A673 (cell line): ENCODE data around the gene ADAMTS6.

Experiments
- CTCF ChIP-seq: fragments of 300-800, 200-600 bp; sonication (generic); conservative IDR thresholded peaks from 2 replicates; pipeline ENCODE4 v1.5.1; 2017; ENCODE audit warnings: low read depth, mild to moderate bottlenecking, antibody characterized with exemption, low read length, moderate library complexity, mixed read lengths
- EZH2 ChIP-seq: fragments of 200-600 bp; sonication (generic); IDR thresholded peaks from 2 replicates; pipeline ENCODE4 v1.6.1; 2017; ENCODE audit warnings: borderline replicate concordance, low read depth, mild to moderate bottlenecking, mixed read lengths, antibody characterized with exemption, low read length; ENCODE audit not compliant: poor library complexity, severe bottlenecking

- TF ChIP-seq EZH2 (no peak), CTCF (no peak)
Measured at GRCh38 chr5:65279603-65280002, 202.1 kb downstream of the ADAMTS6 start.
